HPDE6-E6E7 (cell line): ENCODE results near the gene IL17REL.
A peak's percentile ranks its signal among the peaks of the same experiment; 100 is the strongest.

Source experiments
- DNase-seq: peaks from one replicate; pipeline ENCODE4 v3.0.0; 2011; ENCODE audit warnings: missing footprints; ENCODE audit errors: extremely low spot score

IL17REL gene

DNA sequence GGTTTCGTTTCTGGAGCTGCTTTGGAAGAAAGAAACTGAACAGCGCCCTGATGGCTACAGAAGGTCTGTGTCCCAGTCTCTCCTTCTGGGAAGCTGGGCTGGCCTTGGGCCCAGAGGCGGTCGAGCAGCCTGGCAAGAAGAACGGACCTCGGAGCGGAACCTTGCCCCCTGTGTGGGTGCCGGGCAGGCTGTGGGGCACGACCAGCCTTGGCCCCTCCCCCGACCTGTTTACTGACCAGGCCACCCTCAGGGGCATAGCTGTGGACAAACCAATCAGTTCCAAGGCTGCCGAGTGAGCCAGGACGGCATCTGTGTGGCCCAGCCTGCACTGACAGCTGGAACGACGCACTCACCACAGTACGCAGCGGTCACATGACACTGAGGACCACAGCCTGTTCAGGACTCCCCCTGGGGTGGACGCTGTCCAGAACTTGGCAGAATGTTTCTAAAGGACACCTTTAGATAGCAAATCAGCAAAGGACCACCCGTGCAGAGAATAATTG is 44.8 kb downstream of the IL17REL start:
- no peak for DNase-seq

DNA sequence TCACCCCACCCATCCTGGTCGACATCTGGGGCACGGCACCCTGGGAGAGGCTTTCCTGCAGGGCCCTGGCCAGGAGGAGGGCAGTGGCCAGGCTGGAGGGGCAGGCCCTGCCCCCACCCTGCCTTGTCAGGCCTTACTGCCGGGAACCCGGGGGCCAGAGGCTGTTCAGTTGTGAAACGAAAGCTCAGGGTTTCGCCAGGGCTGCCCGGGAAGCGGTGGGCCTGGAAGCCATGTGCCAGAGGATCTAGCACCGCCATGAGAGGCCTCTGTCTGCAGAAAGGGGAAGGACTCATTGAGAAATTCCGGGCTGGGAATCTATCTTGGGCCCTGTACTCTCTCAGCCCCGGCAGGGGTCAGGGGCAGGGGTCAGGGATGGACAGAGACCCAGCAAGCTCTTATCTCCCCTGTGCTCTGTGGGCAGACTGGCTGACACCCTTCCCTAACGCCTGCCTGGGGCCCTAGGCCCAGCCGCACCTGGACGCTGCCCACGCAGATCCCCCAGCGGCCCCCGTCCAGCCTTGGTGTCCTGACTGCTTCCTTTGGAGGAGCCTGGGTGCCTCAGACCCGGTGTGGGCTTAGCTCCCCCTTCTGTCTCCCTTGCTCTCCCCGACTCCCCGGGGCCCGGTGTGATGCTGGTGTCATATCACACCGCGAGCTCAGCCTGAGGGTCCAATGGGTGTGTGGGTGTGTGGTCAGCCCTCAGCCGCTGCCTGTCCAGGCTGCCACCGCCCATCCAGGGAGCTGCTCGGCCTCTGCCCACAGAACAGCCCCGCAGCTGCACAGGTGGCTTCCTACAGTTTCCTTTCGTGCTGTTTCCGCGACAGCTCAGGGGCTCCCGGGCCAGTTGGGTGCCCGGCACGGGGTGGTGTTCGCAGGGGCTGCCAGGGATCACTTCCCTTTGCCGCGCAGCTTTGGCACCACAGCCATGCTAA is 45.5 kb downstream of the IL17REL start:
- DNase-seq = no peak

DNA sequence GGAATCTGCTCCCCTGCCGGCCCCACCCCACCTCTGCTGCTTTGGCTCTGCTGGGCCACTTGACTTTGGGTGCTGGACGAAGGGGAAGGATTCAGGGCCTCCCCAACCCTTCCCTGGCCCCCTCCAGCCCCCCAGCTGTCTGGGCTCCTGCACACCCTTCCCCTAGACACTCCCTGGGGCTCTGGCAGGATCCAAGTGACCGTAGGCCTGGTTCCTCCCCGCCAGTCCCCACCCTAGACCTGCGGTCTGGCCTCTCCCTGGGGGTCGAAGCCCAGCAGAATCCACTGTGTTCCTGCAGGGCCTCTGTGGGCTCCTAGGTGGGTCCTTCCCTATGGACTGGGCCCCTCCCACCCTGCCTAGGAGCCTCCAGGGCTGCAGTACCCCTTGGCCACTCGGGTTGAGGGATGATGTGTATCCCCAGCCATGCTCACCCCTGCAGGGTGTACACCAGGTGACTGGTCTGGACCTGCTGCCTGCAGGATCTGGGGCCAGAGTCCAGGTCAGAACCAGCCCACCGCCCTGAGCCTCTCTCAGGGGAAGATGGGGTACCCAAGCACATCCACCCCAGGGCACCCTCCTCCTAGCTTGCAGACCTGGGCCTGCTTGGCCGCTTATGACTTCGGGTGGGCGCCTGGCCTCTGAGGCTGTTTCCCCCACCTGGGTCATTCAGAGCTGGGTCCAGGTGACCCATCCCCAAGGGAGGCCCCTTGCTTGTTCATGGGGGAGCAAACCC is 46.4 kb downstream of the IL17REL start:
- no peak for DNase-seq

DNA sequence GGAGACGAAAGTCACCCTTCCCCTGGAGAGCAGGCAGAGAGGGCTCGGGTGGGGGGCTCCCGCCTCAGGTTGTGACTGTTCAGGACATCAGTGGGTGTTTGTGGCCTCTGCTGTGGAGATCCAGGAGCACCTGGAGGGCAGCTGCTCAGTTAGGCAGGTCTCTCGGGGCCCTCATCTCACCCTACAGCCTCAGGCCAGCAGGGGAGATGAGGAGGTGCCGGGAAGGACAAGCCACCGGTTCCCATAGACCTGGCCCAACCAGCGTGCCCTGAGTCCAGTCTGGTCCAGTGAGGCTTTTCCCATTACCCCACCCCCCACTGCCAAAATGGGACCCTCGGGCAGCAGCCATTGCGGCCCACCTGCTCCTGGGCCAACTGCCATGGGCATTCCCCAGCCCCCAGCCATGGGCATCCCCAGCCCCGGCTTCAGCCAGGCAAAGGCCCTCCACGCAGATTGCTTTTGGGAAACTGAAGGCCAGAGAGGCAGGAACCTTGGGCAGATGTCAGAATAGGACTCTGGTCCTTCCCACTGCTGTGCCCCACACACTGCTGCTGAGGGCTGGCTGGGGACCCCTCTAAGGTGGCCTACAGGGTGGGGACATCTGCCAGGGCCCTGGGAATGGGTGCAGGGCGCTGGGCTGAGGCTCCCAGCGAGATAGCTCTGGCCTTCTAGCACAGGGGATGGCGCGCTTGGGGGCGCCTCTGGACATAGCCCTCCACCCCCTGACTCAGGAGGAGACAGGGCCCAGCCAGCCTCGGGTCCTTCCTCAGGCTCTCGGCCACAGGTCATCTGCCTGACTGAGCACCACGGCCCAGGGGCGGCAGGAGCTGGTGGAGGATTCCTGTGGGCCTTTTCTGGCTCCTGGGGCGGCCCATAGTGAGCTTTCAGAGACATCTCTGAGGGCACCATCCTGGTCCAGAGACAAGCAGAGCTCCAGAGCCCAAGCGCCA is 47.2 kb downstream of the IL17REL start:
- no peak for DNase-seq

DNA sequence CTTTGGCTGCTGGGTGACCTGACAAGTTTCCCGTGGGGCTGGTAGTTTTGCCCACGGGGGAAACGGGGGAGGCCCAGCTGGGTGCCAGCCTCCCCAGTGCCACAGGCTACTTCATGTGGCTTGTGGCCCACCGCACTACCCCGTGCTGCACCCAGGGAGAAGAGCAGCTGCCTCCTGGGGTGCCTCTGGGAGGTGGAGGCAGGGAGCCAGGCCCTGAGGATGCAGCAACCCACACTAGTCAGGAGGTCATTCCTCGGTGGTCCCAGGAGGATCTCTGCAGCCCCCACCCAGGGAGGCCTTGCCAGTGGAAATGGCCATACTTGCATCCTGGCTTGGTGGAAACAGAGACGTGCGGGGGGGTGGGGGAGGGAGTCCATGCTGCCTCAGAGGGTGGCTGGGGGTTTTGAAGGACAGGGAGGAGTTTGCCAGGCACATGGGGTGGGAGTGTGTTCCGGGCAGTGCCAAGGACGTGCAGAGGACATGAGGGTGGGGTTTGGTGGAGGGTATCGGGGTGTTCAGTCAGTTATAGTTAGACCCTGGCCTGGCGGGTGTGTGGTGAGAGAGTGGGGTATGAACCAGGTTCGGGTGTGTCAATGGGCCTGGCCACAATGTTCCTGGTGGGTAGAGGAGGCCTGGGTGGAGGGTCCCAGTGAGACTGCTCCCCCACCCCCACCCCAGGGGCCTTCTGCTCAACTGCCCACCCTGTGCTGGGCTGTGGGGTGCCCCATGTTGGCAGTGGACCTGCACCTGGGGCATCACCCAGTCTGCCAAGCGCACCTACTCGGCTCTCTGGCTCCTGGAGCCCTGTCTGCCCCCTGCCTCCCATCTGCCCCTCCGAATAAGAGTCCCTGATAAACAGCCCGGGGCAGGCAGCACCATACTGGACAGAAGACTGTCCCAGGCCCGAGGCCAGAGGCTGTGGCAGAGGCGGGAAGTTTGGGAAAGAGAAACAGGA is 48.2 kb downstream of the IL17REL start:
- DNase-seq = no peak

DNA sequence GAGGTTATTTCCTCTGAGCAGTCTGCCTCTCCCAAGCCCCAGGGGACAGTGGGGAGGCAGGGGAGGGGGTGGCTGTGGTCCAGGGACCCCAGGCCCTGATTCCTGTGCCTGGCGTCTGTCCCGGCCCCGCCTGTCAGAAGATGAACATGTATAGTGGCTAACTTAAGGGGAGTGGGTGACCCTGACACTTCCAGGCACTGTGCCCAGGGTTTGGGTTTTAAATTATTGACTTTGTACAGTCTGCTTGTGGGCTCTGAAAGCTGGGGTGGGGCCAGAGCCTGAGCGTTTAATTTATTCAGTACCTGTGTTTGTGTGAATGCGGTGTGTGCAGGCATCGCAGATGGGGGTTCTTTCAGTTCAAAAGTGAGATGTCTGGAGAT is 48.9 kb downstream of the IL17REL start:
- no peak for DNase-seq

DNA sequence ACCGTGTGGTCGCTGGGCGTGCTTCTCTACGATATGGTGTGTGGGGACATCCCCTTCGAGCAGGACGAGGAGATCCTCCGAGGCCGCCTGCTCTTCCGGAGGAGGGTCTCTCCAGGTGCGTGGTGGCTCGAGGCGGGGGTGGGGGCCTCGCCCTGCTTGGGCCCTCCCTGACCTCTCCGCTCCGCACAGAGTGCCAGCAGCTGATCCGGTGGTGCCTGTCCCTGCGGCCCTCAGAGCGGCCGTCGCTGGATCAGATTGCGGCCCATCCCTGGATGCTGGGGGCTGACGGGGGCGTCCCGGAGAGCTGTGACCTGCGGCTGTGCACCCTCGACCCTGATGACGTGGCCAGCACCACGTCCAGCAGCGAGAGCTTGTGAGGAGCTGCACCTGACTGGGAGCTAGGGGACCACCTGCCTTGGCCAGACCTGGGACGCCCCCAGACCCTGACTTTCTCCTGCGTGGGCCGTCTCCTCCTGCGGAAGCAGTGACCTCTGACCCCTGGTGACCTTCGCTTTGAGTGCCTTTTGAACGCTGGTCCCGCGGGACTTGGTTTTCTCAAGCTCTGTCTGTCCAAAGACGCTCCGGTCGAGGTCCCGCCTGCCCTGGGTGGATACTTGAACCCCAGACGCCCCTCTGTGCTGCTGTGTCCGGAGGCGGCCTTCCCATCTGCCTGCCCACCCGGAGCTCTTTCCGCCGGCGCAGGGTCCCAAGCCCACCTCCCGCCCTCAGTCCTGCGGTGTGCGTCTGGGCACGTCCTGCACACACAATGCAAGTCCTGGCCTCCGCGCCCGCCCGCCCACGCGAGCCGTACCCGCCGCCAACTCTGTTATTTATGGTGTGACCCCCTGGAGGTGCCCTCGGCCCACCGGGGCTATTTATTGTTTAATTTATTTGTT is 49.6 kb downstream of the IL17REL start:
- DNase-seq = no peak

DNA sequence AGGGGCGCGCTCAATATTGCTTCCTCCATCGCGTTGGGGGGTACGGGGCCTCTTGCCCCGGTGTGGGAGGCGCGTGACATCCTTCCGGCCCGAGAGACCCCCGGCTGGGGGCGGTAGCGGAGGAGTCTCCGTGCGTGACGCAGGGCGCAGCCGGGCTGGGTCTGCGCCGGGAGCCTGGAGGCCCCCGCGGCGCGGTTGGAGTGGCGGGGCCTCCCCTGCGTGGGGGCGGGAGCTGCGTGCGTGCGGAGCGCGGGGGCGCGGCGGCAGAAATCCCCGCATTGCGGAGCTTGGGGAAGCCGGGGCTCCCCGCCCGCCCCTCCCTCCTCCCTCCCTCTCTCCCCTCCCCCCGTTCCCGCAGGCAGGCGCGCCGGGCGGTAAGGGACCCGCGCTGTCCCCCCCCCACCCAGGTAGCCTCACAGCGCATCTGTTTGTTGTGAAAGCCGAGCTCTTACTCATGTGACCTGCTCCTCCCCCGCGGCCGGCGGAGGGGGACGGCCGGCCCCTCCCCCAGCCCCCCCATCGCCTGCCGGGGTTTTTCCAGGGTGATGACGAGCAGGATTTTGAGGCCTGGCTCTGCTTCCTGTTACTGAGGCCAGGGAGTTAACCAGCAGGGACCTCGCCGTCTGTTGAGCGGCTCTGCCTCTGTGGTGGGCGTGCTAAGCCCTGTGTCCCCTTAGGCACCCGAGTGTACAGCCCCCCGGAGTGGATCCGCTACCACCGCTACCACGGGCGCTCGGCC is 50.4 kb downstream of the IL17REL start:
- peak; percentile 64 for DNase-seq

DNA sequence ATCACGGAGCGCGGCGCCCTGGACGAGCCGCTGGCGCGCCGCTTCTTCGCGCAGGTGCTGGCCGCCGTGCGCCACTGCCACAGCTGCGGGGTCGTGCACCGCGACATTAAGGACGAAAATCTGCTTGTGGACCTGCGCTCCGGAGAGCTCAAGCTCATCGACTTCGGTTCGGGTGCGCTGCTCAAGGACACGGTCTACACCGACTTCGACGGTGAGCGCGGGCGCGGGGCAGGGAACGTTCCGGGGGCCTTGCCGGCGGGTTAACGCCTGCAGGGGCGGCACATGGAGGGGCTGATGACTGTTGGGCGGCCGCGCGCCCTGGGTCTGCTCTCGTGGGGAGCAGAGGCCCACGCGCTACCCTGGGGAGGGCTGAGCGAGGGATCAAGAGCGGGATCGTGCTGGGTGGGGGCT is 51.0 kb downstream of the IL17REL start:
- no peak for DNase-seq

DNA sequence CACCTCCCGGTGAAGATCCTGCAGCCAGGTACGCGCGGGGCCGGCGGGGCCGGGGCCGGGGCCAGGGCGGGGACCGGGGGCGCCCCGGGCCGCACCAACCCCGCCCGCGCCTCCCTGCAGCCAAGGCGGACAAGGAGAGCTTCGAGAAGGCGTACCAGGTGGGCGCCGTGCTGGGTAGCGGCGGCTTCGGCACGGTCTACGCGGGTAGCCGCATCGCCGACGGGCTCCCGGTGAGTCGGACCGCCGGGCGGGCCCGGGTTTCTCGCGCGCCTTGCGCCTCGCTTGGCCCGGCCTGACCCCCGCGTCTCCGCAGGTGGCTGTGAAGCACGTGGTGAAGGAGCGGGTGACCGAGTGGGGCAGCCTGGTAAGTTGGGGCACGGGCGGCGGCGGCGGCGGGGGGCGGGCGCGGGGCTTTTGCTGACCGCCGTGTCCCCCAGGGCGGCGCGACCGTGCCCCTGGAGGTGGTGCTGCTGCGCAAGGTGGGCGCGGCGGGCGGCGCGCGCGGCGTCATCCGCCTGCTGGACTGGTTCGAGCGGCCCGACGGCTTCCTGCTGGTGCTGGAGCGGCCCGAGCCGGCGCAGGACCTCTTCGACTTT is 51.5 kb downstream of the IL17REL start:
- DNase-seq = no peak

DNA sequence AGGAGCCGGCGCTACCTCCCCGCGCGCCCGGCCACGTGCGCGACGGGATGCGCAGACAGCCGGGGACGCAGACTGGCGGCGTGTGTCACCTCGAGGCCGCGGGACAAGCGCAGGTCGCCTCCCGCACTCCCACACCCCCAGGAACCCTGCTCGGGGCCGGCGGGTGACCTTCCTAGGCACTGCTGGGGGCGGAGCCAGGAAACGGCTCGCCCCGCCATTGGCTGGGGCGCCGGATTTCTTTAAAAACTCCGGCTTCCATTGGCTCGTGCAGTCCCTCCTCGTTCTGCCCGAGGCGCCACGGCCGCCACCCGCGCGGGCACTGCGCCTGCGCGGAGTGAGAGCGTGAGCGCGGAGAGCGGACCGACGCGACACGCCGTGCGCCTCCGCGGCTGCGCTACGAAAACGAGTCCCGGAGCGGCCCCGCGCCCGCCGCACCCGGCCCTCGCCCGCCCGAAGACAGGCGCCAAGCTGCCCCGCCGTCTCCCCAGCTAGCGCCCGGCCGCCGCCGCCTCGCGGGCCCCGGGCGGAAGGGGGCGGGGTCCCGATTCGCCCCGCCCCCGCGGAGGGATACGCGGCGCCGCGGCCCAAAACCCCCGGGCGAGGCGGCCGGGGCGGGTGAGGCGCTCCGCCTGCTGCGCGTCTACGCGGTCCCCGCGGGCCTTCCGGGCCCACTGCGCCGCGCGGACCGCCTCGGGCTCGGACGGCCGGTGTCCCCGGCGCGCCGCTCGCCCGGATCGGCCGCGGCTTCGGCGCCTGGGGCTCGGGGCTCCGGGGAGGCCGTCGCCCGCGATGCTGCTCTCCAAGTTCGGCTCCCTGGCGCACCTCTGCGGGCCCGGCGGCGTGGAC is 52.2 kb downstream of the IL17REL start, which contains the start of gene PIM3:
Gene PIM3, plus strand, starts transcription at position 614 of the 846 bp plus-strand sequence. Its CDS starts 176 bp downstream, at position 790.
- DNase-seq = peak; percentile 83

DNA sequence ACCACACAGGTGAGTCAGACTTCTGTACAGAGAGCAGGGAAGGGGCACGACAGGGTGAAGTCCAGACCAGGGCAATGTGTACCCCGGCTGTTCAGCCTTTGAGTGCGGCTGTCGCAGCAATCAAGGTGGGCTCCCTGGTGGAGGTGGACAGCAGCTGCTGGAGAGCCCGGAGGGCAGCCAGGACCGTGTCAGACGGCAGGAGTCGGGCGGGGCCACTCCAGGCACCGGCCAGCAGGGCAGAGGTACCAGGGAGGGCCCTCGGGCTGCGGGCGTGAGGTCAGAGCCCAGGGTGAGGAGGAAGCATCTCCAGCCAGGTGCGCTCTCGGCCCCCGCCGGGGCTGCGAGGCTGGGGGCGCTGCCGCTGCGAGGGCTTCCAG is 52.8 kb downstream of the IL17REL start:
- no peak for DNase-seq

DNA sequence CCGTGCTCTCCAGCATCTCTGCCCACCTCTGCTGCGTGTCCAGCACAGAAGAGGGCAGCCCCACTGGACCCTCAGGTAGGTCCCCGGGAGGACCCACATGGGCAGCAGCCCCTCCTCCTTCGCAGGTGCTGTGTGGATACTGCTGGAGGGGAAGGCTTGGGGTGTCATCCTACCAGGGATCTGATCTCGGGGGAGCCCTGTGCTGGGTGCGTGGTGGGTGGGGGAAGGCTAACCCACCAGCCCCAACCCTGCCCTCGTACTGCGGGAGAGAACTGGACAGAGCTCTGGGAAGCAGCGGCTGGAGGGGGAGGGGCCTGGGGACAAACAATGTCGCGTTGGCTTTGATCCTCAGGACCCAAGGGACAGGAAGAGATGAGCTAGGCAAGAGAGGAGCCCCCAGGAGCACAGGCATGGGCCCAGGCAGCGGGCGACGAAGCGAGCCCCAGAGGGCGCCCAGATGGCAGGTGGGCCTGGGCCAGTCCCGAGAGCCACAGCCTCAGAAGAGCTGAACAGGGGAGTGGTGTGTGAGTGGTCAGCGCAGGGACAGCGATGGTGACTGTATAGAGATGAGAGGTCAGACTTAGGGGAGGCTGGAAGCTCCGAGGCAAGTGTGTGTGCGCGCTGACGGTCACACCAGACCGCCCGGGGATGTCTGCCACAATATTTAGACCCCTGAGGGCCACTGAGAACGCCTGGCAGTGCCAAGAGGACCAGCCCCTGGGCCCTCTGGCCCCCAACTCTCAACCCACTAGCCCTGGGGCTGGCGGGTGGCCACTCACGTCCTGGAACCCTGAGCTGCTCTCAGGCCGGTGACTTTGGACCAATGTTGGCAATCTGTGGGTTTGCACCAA is 53.4 kb downstream of the IL17REL start:
- no peak for DNase-seq

DNA sequence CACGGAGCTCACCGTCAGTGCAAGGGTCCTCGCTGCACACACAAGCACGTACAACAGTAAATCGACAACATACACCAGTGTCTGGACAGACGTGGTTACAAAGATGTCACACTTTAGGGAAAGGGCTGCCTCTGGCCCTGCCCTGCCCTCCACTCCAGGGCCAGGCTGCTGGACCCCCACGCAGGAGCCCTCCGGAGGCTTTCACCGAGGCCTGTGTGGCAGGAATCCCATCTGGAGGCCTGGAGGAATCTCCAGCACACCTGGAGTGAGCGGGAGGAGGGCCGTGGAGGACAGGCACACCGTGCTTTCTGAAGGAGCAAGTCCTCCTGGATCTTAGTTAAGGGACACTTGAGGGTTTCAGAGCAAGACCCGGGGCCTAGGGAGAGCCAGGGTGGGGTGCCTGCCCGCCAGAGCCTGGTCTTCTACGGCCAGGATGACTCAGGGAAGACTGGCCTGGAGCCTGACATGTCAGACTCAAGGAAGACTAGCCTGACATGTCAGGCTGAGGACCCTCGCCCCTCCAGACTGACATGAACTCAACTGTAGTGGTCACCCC is 54.1 kb downstream of the IL17REL start:
- no peak for DNase-seq

DNA sequence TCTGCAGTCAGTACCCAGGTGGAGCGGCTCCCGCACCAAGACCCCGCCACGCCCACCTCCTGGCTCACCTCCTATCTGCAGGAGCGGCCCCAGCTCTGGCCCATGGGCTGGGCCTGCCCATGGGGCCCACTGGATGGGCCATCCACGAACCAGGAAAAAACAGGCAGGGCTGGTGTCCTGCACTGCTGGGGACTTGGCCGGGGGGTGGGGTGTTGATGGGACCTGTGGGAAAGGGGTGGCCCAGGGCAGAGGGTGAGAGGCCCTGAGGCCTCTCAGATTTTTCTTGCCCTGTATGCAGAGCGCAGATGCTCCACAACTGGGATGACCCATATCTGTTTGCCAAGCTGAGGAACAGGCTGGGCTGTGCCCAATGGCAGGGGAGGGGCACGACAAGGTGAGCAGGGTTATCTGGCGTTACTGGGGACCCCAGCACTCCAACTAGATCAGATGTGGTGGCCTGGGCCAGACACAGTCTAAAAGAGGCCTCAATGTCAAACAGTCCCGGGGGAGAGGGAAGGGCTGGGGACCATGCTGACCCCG is 54.7 kb downstream of the IL17REL start:
- DNase-seq = no peak
